Measurements from ENCODE around the gene KRT25. TPM values are rescaled to one million over a fixed set of nuclear protein-coding genes. Genes with fewer than 3 reads are reported as not detected.

The KRT25 gene
- total and polyA plus RNA-seq, 2 of the 13 experiments (the other 11 are each of a cell fraction or from before 2014, with no cell fraction given) = not detected

DNA sequence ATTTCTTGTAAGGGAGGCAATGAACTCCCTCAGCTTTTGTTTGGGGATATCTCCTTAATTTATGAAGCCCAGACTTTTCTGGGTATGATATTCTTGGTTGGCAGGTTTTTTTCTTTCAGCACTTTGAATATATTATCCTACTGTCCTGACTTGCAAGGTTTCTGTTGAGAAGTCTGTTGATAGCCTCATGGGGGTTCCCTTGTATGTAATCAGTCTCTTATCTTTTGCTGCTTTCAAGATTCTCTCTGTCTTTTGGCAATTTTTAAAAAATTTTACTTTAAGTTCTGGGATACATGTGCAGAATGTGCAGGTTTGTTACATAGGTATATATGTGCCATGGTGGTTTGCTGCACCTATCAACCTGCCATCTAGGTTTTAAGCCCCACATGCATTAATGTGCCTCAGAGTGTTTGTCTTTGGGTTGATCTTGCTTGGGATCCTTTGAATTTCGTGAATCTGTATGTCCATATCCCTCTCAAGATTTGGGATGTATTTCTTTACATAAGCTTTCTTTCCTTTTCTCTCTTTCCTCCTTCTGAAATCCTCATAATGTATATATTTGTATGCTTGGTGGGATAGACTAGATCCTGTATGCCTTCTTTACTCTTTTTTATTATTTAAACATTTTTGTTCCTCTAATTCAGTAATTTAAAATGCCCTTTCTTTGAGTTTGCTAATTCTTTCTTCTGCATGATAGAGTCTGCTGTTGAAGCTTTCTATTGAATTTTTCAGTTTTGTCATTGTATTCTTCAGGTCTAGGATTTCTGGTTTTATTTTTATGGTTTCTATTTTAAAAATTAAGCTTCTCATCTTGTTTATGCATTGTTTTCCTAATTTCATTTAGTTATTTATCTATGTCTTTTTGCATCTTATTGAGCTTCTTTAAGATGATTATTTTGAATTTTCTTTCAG is 5.2 kb upstream of the KRT25 start:
- in situ Hi-C loops (cut with HindIII; ENCODE audit: extremely low pct_ligation_motif_present, low pct_unique_long_range_greater_than_20kb) = no loop called here
- FAIRE-seq = no peak
- TF ChIP-seq KDM1A (CRISPR knock-in tag; IDR thresholded peaks at IDR 0.05) = no peak
- no peak for TF ChIP-seq TOPORS (CRISPR knock-in tag; IDR thresholded peaks at IDR 0.05)
- TF ChIP-seq ZNF160 (CRISPR knock-in tag; IDR thresholded peaks at IDR 0.05) = peak; percentile 99
- Histone ChIP-seq H3K27me3 (ENCODE audit: control insufficient read depth in 1 of 2, insufficient read depth in 2 of 2, low read length in 2 of 2) (no peaks in the 10 kb centered on the region), H3K4me1 (ENCODE audit: insufficient read depth, low read length) (no peaks in the 10 kb centered on the region), H3K9ac (ENCODE audit: insufficient read depth, low read depth, low read length) (no peak overlapping the region), H3K4me2 (ENCODE audit: low read depth, low read length) (no peak overlapping the region), H3K9me3 (ENCODE audit: low read length) (peaks cover 48% of the 10 kb centered on the region), H3K27ac (ENCODE audit: extremely low read length, insufficient read depth, low read length) (no peak overlapping the region), H3K79me2 (ENCODE audit: insufficient read depth, low read length) (no peaks in the 10 kb centered on the region), H2AFZ (ENCODE audit: low read length) (no peak overlapping the region), H3K4me3 (replicated peaks in 1 of 3; ENCODE audit: insufficient read depth in 1 of 3, low read depth in 2 of 3, low read length in 3 of 3) (no peak overlapping the region), H4K20me1 (ENCODE audit: insufficient read depth, low read length) (no peaks in the 10 kb centered on the region), H3K36me3 (replicated peaks in 1 of 2; ENCODE audit: control insufficient read depth in 1 of 2, insufficient read depth in 2 of 2, low read length in 2 of 2) (no peaks in the 10 kb centered on the region)
- POLR2A ChIA-PET = no interaction called here
- 0% methylated on average over 1 of the region's 1 CpG for WGBS (ENCODE audit: low lambda C conversion rate)
- no TSS peak for BruUV-seq (replicated peaks)
- CTCF ChIA-PET (ENCODE audit: low intra/inter-chr PET ratio, low total read pairs) = no interaction called here
- DNase-seq (ENCODE audit: low spot score) = no peak
- intact Hi-C loops (cut with micrococcal nuclease; ENCODE audit: unreplicated experiment) = no loop called here
- ATAC-seq = no peak

DNA sequence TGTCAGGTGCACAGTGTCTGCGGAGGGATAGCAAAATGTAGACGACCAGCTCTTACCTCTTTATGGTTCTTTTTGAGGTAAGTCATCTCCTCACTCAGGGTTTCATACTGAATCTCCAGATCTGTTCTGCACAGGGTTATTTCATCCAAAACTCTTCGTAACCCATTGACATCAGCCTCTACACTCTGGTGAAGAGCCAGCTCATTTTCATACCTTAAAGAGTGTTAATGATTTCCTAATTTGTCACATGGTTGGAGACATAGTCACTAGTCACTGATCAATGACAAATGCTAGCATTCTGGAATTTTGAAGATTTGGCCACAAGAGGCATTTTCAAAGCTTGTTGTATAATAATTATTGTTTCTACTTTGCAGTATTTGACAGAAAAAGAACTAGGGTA is 1.3 kb downstream of the KRT25 start:
- no peaks in the 10 kb centered on the region for H4K20me1 ChIP-seq (ENCODE audit: insufficient read depth, low read length)
- H2AFZ ChIP-seq (ENCODE audit: low read length) = no peak overlapping the region
- no peaks in the 10 kb centered on the region for H3K79me2 ChIP-seq (ENCODE audit: insufficient read depth, low read length)
- in situ Hi-C loops (cut with HindIII; ENCODE audit: extremely low pct_ligation_motif_present, low pct_unique_long_range_greater_than_20kb) = no loop called here
- peaks cover 0 to 6% of the 10 kb centered on the region in 2 experiments; a peak in 2 of 5 replicates for H3K27me3 ChIP-seq (ENCODE audit: control insufficient read depth in 1 of 2, insufficient read depth in 2 of 2, low read length in 2 of 2)
- H3K9me3 ChIP-seq (ENCODE audit: low read length) = no peaks in the 10 kb centered on the region
- no peak for ATAC-seq
- no peak overlapping the region for H3K9ac ChIP-seq (ENCODE audit: insufficient read depth, low read depth, low read length)
- DNase-seq (ENCODE audit: low spot score) = no peak
- intact Hi-C loops (cut with micrococcal nuclease; ENCODE audit: unreplicated experiment) = no loop called here
- no TSS peak for BruUV-seq (replicated peaks)
- FAIRE-seq = no peak
- 60% methylated on average over 3 of the region's 3 CpGs for WGBS (ENCODE audit: low lambda C conversion rate)
- no peak overlapping the region for H3K27ac ChIP-seq (ENCODE audit: extremely low read length, insufficient read depth, low read length)
- ChIA-PET POLR2A (no interaction called here), CTCF (ENCODE audit: low intra/inter-chr PET ratio, low total read pairs) (no interaction called here)
- H3K36me3 ChIP-seq (replicated peaks in 1 of 2; ENCODE audit: control insufficient read depth in 1 of 2, insufficient read depth in 2 of 2, low read length in 2 of 2) = no peaks in the 10 kb centered on the region
- no peak overlapping the region for H3K4me3 ChIP-seq (replicated peaks in 1 of 3; ENCODE audit: insufficient read depth in 1 of 3, low read depth in 2 of 3, low read length in 3 of 3)
- TF ChIP-seq ZNF788 (CRISPR knock-in tag; IDR thresholded peaks at IDR 0.05; ENCODE audit: borderline replicate concordance) (no peak), ZNF652 (CRISPR knock-in tag; IDR thresholded peaks at IDR 0.05; ENCODE audit: borderline replicate concordance, low read depth) (no peak), CEBPB (IDR thresholded peaks at IDR 0.05; ENCODE audit: borderline replicate concordance, low read depth, low read length) (no peak), ZNF296 (CRISPR knock-in tag; conservative IDR thresholded peaks at IDR 0.05) (no peak), MIER3 (CRISPR knock-in tag; IDR thresholded peaks at IDR 0.05; ENCODE audit: borderline replicate concordance) (no peak), HCFC1 (IDR thresholded peaks at IDR 0.05; ENCODE audit: low read depth, low read length) (no peak)
- TF ChIP-seq, protein P1, sequence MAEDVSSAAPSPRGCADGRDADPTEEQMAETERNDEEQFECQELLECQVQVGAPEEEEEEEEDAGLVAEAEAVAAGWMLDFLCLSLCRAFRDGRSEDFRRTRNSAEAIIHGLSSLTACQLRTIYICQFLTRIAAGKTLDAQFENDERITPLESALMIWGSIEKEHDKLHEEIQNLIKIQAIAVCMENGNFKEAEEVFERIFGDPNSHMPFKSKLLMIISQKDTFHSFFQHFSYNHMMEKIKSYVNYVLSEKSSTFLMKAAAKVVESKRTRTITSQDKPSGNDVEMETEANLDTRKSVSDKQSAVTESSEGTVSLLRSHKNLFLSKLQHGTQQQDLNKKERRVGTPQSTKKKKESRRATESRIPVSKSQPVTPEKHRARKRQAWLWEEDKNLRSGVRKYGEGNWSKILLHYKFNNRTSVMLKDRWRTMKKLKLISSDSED (CRISPR knock-in tag; IDR thresholded peaks at IDR 0.05) = no peak
- no peaks in the 10 kb centered on the region for H3K4me1 ChIP-seq (ENCODE audit: insufficient read depth, low read length)
- no peak overlapping the region for H3K4me2 ChIP-seq (ENCODE audit: low read depth, low read length)

All from HepG2 (cell line).